RKO (cell line): ENCODE data around the gene ZCCHC7.
"Not testable (repeated sequence)": the region's sequence is repeated elsewhere in the genome, so short reads cannot be mapped to it uniquely, and the experiment has no call there.

ENCODE experiments used
- DNase-seq: peaks from one replicate; pipeline ENCODE4 v3.0.0-alpha.2; 2016; ENCODE audit warnings: low spot score

Gene ZCCHC7

DNA sequence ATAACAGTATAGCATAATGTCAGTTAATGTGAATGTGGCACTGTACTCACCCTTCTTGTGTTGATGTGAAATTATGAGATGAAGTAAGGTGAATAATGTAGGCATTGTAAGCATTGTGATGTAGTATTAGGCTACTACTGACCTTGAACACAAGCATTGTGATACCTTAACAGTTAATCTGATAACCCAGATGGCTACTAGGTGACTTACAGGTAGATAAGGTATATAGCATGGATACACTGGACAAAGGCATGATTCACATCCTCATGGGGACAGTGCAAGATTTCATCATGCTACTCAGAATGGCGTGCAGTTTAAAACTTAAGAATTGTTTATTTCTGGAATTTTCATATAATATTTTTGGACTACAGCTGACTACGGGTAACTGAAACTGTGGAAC is 134.8 kb downstream of the ZCCHC7 start:
- DNase-seq: no peak

DNA sequence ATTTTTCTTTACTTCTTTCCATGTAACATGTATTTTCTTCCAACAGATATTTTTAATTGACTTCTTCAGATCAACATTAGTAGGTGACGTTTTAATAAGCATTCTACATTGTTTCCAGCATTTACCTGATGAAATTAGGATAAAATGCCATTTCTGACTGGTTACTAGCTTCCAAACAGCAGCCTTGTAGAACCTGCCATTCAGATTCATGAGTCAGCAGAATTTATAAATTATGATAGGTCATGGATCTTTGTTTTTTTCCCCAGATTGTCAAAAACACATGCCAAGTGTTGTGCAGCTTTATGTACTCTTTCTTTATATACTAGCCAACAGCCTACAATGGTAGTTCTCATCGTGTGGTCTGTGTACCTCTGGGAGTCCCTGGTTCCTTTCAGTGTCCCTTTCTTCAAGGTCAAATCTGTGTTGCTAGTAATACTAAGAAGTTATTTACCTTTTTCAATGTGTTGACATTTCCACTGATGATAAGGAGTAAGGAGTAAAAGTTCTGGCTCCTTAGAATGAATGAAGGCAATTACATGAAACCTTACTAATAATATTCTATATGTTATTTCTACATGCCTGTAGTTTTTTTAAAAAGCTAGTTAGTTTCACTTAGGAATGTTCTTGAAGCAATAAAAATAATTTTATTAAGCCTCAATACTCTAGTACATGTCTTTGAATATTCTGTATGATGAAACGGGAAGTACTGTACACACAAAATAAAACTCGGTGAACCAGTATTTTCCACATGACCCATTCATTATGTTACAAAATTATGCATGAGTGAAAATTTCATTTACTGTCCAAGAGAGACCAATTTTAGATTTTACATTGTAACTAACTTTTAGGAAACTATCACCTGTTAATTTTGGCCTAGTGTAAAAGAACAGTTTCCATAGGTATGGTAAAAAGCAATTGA is 135.8 kb downstream of the ZCCHC7 start:
- DNase-seq: no peak

DNA sequence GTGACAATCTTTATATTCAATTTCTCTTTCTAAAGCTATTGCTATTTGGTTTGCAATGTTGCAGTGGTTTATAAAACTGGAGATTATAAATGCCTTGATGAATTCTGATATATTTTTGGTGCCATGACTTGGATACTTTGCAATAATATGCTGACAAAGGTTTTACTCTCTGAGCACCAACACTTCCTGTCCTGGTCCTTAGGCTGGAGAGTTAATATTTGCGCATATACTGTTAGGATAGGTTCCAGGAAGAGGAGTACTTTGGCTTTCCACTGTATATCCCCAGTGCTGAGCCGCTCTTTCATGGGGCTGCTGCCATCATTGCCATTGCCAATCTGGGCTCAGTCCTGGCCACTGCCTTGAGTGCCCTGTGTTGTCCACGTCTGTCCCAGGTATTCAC is 139.6 kb downstream of the ZCCHC7 start:
- no peak for DNase-seq

DNA sequence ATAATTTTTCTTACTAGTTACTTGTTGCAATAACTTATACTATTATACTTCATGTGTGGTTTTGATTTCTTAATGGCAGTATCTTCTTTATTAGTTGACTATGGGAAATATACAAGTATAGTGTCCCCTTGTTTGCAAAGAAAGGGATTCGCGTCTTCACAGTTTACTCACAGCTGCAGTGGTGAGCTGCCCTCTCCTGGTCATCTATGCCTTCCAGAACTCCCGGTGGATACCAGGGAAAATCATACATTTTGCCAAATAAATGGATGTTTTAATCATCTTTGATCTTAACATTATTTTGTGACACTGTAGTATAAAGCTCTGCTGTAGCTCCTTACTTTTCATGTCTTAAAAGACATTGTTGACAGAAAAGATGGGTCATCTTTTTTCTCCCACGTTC is 142.0 kb downstream of the ZCCHC7 start:
- peak; percentile 36 for DNase-seq

DNA sequence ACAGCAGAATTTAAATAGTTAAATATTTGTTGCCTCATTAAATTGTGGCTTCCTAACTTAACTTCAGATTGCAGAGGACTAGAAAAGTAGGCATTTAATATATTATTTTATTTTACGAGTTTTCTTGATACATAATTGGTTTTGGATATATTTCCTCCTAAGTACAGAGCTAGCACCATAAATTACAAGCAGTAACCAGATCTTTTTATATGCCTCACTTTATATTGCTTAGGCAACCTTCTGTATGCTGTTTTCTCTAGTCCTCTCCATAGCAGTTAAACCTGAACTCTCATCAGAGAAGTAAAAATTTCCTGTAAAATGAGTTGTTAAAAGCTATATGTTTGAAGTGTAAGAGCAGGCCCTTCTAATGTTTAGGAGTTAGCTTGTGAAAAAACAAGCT is 144.2 kb downstream of the ZCCHC7 start:
- DNase-seq: no peak

DNA sequence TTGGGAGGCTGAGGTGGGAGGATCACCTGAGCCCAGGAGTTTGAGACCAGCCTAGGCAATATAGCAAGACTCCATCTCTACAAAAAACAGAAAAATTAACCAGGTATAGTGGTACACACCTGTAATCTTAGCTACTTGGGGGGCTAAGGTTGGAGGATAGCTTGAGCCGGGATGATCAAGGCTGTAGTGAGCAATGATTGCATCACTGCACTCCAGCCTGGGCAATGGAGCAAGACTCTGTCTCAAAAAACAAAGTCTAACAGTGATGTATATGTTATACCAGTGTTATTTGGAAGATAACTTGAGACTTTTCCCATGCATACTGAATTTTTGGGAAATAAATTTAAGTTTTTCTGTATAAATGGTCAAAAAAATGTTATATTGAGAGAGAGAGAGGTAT is 146.3 kb downstream of the ZCCHC7 start:
- no peak for DNase-seq

DNA sequence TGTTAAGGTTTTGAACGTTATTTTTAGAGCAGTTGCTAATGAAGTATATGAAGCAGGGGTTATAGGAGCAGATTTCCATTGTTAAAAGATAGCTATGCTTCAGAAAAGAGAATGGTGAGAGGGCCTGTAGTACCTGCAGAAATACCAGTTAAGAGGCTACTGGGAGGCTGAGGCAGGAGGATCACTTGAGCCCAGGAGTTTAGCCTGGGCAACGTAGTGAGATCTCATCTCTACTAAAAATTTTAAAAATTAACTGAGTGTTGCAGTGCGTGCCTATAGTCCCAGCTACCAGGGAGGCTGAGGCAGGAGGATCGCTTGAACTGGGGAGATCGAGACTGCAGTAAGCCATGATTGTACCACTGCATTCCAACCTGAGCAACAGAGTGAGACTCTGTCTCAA is 148.8 kb downstream of the ZCCHC7 start:
- no peak for DNase-seq

DNA sequence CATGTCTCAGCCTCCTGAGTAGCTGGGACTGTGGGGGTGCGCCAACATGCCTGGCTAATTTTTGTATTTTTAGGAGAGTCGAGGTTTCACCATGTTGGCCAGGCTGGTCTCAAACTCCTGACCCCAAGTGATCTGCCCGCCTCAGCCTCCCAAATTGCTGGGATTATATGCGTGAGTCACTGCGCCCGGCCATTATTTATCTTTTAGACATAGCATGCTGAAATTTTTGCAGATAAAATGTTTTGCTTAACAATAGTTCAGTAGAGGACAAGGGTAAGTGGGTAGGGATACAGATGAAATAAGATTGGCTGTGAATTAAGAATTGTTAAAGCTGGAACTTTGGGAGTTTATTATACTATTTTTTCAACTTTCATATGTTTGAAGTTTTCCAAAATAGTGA is 151.3 kb downstream of the ZCCHC7 start:
- DNase-seq: no peak

DNA sequence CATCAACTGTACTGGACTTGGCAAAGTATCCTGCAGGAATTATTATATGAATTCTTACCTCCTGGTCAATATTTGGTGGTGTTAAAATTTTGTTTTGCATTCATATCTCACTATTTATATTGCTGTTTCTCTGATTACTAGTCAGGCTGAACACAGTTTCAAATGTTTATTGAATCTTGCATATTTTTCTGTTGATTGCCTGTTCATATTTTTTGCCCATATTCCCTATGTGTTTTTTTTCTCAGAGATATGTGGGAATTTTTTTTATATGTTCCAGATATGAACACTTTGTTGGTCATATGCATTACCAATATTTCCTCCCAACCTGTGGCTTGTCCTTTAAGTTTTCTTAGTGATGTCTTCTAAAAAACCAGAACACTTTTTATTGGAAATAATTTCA is 153.2 kb downstream of the ZCCHC7 start:
- DNase-seq: no peak

DNA sequence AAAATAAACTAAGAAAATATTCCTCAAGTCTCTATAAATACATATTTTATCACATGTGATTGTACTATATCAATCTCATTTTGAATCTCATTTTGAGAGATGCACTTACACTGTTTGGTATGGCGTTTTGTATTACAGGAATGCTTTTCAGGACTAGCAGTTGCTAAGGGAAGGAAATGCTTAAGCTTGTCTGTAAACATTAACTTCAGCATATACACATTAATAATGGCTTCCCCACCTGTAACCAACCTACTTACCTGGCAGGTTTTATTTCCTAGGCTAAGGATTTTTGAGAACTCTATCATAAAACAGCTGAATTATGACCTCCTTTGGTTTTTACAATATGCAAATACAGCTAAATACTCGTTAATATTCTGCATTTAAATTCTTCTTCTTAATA is 161.2 kb downstream of the ZCCHC7 start:
- no peak for DNase-seq

DNA sequence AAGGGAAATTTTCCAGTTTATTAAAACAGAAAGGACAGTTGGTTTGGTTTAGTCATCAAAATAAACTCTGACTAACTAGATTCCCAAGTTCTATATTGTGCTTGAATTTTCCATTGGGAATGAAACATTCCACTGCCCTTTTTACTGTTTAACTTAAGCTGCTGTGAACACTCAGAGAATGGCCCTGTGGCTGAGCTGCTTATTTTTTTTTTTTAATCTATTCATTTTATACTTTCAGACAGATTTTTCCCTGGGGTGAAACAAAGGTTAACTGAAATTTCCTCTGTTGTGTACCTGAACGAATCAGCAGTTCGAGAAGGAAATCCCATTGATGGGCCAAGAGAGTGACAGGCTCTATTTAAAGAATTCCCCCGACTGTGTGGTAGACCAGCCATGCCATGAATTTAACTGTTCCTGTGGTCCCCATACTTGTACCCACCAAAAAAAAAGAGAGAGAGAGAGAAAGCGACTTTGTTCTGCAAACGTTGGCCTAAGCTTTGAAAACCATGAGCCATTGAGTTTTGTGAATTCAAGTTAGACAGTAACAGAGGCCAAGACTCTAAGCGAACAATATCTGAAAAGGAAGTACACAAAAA is 163.5 kb downstream of the ZCCHC7 start:
- DNase-seq: no peak

DNA sequence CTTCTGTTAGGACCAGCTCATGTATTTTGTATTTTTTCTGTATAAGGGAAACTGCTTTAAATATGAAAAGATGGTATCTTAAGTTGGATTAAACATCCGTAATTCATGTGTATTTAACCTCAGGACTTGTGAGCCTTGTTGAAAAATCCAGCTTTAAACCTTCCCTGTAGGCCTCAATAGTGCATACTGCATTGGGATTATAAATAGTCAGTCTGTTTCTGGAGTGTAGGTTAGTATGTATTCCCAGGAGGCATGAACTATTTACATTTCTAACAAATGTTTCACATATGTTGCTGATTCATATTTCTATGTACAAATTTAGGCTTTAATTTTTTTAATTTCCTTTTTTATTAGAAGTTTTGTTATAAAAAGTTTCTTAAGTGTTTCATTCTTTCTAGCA is 164.3 kb downstream of the ZCCHC7 start:
- DNase-seq: no peak

DNA sequence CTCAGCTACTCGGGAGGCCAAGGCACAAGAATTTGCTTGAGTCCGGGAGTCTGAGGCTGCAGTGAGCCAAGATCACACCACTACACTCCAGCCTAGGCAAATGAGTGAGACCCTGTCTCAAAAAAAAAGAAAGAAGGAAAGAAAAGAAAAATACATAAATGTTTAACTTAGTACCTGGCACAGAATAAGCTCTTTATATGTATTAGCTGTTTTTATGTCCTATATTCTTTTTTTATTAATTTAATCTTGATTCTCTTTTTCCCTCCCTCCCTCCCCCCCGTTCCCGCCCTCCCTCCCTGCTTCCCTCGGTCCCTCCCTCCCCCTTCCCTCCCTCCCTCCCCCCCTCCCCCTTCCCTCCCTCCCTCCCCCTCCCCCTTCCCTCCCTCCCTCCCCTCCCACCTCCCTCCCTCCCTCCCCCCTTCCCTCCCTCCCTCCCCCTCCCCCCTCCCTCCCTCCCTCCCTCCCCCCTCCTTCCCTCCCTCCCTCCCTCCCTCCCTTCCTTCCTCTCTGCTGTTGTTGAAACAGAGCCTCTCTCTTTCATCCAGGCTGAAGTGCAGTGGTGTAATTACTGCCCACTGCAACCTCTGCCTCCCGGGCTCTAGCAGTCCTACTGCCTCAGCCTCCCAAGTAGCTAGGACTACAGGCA is 166.3 kb downstream of the ZCCHC7 start:
- DNase-seq: no peak

DNA sequence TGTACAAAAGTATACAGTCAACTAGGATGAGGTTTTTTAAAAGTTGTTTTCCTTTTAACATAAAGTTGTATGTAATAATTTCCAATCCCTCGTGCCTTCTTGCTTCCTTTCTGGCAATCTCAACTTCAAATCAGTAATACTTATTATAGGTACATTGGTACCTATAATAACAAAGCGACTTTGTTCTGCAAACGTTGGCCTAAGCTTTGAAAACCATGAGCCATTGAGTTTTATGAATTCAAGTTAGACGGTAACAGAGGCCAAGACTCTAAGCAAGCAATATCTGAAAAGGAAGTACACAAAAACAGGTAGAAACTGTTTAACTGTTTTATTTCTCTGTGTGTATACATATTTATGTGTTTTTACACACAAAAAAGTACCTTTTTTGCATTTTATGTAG is 166.9 kb downstream of the ZCCHC7 start:
- no peak for DNase-seq

DNA sequence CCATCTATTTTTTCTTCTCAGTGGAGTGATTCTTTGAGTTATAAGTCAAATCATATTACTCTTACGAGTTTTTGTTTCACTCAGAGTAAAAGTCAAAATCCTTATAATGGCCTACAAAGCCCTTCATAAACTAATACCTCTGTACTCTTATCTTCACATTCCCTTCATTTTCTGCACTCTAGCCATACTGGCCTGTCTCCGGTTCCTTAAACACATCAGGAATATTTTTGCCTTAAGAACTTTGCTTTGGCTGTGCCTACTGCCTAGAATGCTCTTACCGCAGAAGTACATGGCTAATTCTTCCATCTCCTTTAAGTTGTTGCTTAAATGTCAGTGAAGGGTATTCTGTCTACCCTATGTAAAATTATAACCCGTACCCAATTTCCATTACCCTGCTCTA is 169.3 kb downstream of the ZCCHC7 start:
- no peak for DNase-seq

DNA sequence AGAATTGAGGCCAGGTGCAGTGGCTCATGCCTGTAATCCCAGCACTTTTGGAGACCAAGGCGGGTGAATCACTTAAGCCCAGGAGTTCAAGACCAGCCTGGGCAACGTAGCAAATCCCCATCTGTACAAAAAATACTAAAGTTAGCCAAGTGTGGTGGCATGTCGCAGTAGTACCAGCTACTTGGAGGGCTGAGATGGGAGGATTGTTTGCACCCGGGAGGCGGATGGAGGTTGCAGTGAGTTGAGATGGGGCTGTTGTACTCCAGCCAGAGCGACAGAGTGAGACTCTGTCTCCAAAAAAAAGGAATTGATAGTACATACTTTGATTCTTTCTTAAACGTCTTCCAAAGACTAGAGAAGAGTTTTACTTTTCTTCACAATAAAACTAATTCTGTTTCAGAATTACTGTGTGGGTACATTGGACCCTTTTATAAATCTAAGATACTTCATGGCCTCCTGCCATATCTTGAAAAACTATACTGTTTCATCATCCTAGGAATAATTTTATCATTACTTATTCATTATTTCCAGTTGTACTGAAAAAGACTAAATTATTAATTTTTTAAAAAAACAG is 170.1 kb downstream of the ZCCHC7 start:
- DNase-seq: no peak

DNA sequence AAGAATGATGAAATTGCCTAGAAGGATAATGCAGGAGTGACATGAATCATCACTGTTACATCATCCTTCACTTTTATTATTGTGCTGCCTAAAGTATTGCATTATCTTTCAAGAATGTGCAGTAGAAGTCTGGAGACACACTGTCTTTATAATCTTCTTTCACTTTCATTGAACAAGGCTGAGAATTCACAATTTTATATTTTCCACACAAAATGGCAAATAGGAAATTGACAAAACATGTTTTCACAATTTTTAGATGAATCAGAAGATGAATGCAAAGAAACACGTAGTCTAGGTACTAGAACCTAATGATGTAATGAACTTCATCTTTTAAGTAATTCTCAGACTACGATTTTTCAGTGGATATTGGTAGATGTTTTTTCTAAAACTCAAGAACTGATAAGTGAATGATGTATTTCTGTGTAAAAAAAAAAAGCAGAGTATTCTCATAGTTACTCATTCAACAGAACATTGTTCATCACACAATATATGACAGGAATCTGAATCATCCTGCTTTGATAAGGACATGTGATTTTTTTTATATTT is 170.6 kb downstream of the ZCCHC7 start:
- peak; percentile 87 for DNase-seq

DNA sequence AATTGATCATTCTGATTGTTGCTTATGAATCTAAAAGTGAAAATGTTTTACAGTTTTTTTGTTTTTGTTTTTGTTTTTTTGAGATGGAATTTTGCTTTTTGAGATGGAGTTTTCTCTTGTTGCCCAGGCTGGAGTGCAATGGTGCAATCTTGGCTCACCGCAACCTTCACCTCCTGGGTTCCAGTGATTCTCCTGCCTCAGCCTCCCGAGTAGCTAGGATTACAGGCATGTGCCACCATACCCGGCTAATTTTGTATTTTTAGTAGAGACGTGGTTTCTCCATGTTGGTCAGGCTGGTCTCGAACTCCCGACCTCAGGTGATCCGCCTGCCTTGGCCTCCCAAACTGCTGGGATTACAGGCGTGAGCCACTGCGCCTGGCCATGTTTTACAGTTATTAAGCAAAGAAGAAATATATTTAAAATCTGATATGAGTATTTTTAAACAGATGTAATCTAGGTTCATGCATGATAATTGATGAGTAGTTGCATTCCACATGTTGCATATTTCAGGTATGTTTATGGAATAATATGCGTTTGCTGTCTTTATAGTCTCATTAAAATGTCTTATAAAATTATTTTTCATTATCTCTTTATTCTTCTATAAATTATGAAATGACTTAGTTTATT is 171.4 kb downstream of the ZCCHC7 start:
- not testable (repeated sequence) for DNase-seq

DNA sequence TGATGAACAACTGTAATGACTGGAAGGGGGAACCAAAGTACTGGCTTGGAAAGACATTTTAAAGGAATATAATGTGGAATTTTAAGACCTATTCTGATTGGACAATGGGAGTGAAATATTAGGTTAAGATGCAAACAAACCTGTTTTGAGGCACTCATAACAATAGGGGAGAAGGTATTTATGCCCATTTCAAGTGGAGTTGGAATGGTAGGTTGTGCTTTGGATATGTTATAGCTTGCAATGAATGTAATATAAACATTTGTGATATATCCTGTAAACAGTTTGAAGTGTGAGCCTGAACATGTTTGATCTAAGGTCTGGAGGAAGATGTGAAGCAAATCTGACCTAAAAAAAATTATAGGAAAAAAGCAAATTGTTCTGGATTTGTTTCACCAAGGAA is 172.5 kb downstream of the ZCCHC7 start:
- DNase-seq: no peak

DNA sequence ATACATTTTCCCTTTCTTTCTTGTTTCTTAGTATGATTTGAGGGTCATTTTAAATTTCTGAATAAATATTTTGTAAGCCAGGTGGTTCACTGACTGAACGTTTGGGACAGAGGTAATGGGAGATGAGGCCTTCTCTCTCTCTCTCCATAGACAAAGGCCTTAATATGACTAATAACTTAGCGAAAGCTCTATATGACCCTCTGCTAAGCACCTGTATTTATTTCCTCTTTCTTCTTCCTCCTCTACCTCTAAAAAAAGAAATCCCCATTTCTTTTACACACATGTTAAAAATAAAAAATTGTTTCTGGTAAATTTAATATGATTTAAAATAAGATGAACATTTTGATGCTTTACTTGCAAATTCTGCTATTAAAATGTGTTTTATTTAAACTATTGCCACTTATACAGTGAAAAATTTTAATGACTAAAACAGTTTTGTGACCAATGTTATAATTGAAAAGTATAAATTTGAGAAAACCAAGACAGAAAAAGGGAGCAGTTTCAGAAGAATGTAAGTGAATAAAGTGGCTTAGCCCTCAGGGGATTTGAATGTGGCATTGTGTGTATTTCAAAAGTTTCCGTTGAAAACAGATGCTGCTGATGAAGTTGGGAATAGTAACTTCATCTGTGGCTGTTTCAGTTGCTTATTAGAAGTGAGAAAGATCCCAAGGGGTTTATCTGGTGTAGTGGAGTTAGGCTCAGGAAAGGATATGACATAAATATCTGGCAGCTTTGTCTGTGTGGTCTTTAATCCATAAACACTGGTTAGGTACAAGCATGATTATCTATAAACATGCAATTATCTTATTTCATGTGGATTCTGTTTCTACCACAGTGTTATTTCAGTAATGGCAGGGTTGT is 173.5 kb downstream of the ZCCHC7 start:
- DNase-seq: no peak

DNA sequence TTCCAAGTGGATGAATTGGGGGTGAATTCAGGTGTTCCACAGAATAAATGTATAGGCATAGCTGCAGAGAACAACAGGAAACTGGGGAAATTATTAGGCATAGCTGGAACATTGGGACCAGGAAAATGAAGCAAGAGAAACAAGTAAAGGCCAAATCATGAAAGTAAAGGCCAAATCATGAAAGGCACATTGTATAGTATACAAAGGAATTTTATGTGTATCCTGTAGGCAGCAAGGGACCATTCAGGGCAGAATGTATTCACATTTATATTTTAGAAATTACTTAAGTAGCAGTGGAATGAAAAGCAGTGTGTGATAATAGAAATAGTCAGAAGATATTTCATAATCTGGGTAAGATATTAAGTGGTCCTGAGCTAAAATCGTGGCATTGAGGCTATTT is 174.8 kb downstream of the ZCCHC7 start:
- no peak for DNase-seq
